HepG2 (cell line): Measurements from ENCODE around the gene CD207. TPM values are rescaled to one million over a fixed set of nuclear protein-coding genes. Genes with fewer than 3 reads are reported as not detected.

Experiments used
- ARID3A ChIP-seq: IDR thresholded peaks from 2 replicates; pipeline ENCODE4 v1.6.1; 2012; ENCODE audit warnings: low read depth, low read length, improper control_type of control experiment
- CBFB ChIP-seq: sonication (generic); formaldehyde crosslinking; IDR thresholded peaks from 2 replicates; pipeline ENCODE4 v1.4.0; 2020; ENCODE audit warnings: missing genetic modification reagents
- CENPBD1 ChIP-seq: sonication (generic); formaldehyde crosslinking; IDR thresholded peaks from 2 replicates; pipeline ENCODE4 v1.8.0; 2022; ENCODE audit warnings: missing genetic modification reagents, low read depth, mild to moderate bottlenecking, borderline replicate concordance
- FOXO1 ChIP-seq: sonication (generic); formaldehyde crosslinking; IDR thresholded peaks from 2 replicates; pipeline ENCODE4 v1.4.0; 2020; ENCODE audit warnings: missing genetic modification reagents
- GABPB1 ChIP-seq: IDR thresholded peaks from 2 replicates; pipeline ENCODE4 v1.6.1; 2016; ENCODE audit warnings: mild to moderate bottlenecking, missing genetic modification reagents, moderate library complexity, missing compliant biosample characterization
- HDAC1 ChIP-seq: sonication (generic); formaldehyde crosslinking; IDR thresholded peaks from 2 replicates; pipeline ENCODE4 v1.5.1; 2020; ENCODE audit warnings: mild to moderate bottlenecking, missing genetic modification reagents
- PRPF4 ChIP-seq: fragments of 200-400 bp; formaldehyde crosslinking; IDR thresholded peaks from 2 replicates; pipeline ENCODE4 v1.6.1; 2016; ENCODE audit warnings: low read length, low read depth; ENCODE audit not compliant: poor library complexity, severe bottlenecking
- RBFOX2 ChIP-seq: fragments of 200-400 bp; formaldehyde crosslinking; IDR thresholded peaks from 2 replicates; pipeline ENCODE4 v1.6.1; 2017; ENCODE audit warnings: low read depth, mild to moderate bottlenecking, low read length
- RCOR2 ChIP-seq: IDR thresholded peaks from 2 replicates; pipeline ENCODE4 v1.6.1; 2016; ENCODE audit warnings: missing biosample characterization, missing genetic modification reagents
- REPIN1 ChIP-seq: sonication (generic); formaldehyde crosslinking; IDR thresholded peaks from 2 replicates; pipeline ENCODE4 v1.8.0; 2022; ENCODE audit warnings: missing genetic modification reagents, low read depth, mild to moderate bottlenecking, borderline replicate concordance
- SOX13 ChIP-seq, 3 experiments: fragments of 450-650 bp in 1 of 3; sonication (generic) in 1 of 3; formaldehyde crosslinking in 1 of 3; IDR thresholded peaks in 2 of 3; conservative IDR thresholded peaks in 1 of 3; 2 replicates each; pipeline versions ENCODE4 v1.5.0 to v1.6.1; 2016 to 2020; ENCODE audit warnings: antibody characterized with exemption in 1 of 3, mild to moderate bottlenecking in 1 of 3, missing compliant biosample characterization in 1 of 3, missing genetic modification reagents in 1 of 3, moderate library complexity in 1 of 3
- TBX2 ChIP-seq: sonication (generic); formaldehyde crosslinking; IDR thresholded peaks from 2 replicates; pipeline ENCODE4 v1.5.0; 2020; ENCODE audit warnings: missing genetic modification reagents, mild to moderate bottlenecking, borderline replicate concordance
- TCF7 ChIP-seq: sonication (generic); IDR thresholded peaks from 2 replicates; pipeline ENCODE4 v1.6.1; 2016; ENCODE audit warnings: antibody characterized with exemption, low read depth
- THAP9 ChIP-seq: sonication (generic); formaldehyde crosslinking; IDR thresholded peaks from 2 replicates; pipeline ENCODE4; 2020; ENCODE audit warnings: missing genetic modification reagents, mild to moderate bottlenecking, borderline replicate concordance
- THRA ChIP-seq: sonication (generic); formaldehyde crosslinking; IDR thresholded peaks from 2 replicates; pipeline ENCODE4 v1.4.0; 2020; ENCODE audit warnings: missing genetic modification reagents, borderline replicate concordance
- THYN1 ChIP-seq: sonication (generic); formaldehyde crosslinking; IDR thresholded peaks from 2 replicates; pipeline ENCODE4 v1.8.1; 2023; ENCODE audit warnings: low read depth, mild to moderate bottlenecking, moderate library complexity, missing genetic modification reagents, borderline replicate concordance
- ZKSCAN8 ChIP-seq: IDR thresholded peaks from 2 replicates; pipeline ENCODE4 v1.6.1; 2016; ENCODE audit warnings: borderline replicate concordance, missing genetic modification reagents, missing compliant biosample characterization
- ZNF225 ChIP-seq: sonication (generic); formaldehyde crosslinking; IDR thresholded peaks from 2 replicates; pipeline ENCODE4 v1.4.0; 2020; ENCODE audit warnings: mild to moderate bottlenecking, missing genetic modification reagents
- ZNF350 ChIP-seq: sonication (generic); formaldehyde crosslinking; IDR thresholded peaks from 2 replicates; pipeline ENCODE4 v1.4.0; 2020; ENCODE audit warnings: mild to moderate bottlenecking, low read depth, missing genetic modification reagents, borderline replicate concordance
- ZNF430 ChIP-seq: sonication (generic); formaldehyde crosslinking; IDR thresholded peaks from 2 replicates; pipeline ENCODE4 v1.9.0; 2021; ENCODE audit warnings: mild to moderate bottlenecking, missing genetic modification reagents
- ZNF891 ChIP-seq: sonication (generic); formaldehyde crosslinking; IDR thresholded peaks from 2 replicates; pipeline ENCODE4 v1.5.0; 2020; ENCODE audit warnings: mild to moderate bottlenecking, missing genetic modification reagents
- polyA plus RNA-seq, 8 experiments: library from polyadenylated mRNA; depleted of rRNA in 3 of 8; stranded (reverse) in 7 of 8; unstranded in 1 of 8; fragments of >200 nt; fragmentation: Illumina TruSeq in 4 of 8; extraction: Trizol in 4 of 8; gene quantifications; 2 replicates each; pipeline versions ENCODE4 v1.2.1 to v1.2.3, GENCODE V29; 2011 to 2016; ENCODE audit warnings: low read depth in 4 of 8, missing spikeins in 1 of 8, mixed read lengths in 1 of 8; ENCODE audit not compliant: insufficient read depth in 1 of 8
- total RNA-seq, 5 experiments: library from RNA; depleted of rRNA; stranded (reverse); fragments of >200 nt; fragmentation: Illumina TruSeq; extraction: Trizol; gene quantifications; 2 replicates each; pipeline ENCODE4 v1.2.3, GENCODE V29; 2016; ENCODE audit warnings: low read depth in 1 of 5

The CD207 gene
- total and polyA plus RNA-seq, 2 of the 13 experiments (the other 11 are each of a cell fraction or from before 2014, with no cell fraction given), result 0.09 to 0.15 TPM

GRCh38 chr2:70789304-70790135, 46.1 kb downstream of the CD207 start (continued):
- TF ChIP-seq ARID3A (no peak), THRA (CRISPR knock-in tag) (peak; percentile 80; the same call in 1 of the 2 replicates), CBFB (CRISPR knock-in tag) (no peak), RBFOX2 (no peak), TBX2 (CRISPR knock-in tag) (0 out of 2 replicates have a peak, but pooled peaks have one; percentile 41), FOXO1 (peak; percentile 59; the same call in 1 of the 2 replicates), RCOR2 (no peak), ZNF225 (CRISPR knock-in tag) (peak; percentile 8; the same call in 1 of the 2 replicates), ZNF350 (CRISPR knock-in tag) (peak; percentile 46; the same call in 1 of the 2 replicates), THYN1 (CRISPR knock-in tag) (no peak), HDAC1 (CRISPR knock-in tag) (no peak), TCF7 (no peak), CENPBD1 (CRISPR knock-in tag) (no peak), GABPB1 (0 out of 2 replicates have a peak, but pooled peaks have one; percentile 15), REPIN1 (CRISPR knock-in tag) (peak; percentile 58; the same call in 1 of the 2 replicates), SOX13 (IDR thresholded peaks at IDR 0.05) (no peak), SOX13 (CRISPR knock-in tag; conservative IDR thresholded peaks at IDR 0.05 in 1 of 2, IDR thresholded peaks at IDR 0.05 in 1 of 2) (peak in 1 of 2 experiments; percentile 23; a peak in 1 of 4 replicates), PRPF4 (peak; percentile 8), THAP9 (CRISPR knock-in tag) (peak; percentile 36; the same call in 1 of the 2 replicates), ZKSCAN8 (CRISPR knock-in tag) (0 out of 2 replicates have a peak, but pooled peaks have one; percentile 80), ZNF891 (CRISPR knock-in tag) (no peak), ZNF430 (0 out of 2 replicates have a peak, but pooled peaks have one; percentile 43)
